ENCODE measurements around the gene PHLDB3.
A peak's percentile ranks its signal among the peaks of the same experiment; 100 is the strongest.

Gene PHLDB3

DNA sequence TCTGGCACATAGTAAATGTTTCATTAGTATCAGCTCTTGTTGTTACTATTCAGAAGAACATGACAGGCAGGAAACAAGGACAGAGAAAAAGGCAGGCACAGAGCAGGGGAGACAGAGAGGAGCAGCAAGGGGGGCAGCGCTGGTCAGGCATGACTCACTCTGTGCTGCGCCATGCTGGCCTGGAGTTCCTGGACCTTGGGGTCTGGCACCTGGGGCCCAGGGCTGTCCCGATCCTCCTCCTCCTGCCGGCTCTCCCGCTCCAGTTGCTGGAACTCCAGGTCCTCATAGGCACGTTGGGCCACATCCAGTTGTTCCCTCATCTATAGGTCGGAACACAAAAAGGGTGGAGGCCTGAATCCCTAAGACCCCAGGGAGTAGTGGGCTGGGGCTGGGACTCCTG, 7.6 kb downstream of the PHLDB3 start:
- no peak for DNase-seq

DNA sequence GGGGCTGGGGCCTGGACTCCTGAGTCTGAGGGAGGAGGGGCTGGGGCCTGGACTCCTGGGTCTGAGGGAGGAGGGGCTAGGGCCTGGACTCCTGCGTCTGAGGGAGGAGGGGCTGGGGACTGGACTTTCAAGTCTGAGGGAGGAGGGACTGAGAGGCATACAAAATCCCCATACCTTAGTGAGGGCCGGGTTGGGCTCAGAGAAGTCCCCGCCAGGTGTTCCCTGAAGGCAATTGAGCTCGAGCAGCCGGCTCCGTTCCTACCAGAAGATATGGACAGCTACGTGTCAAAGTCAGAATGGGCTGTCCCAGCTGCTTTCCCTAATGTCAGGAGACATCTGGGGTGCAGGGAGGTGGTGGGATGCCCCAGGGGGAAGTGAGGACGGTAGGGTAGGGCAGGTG, 9.5 kb downstream of the PHLDB3 start:
- DNase-seq = no peak

DNA sequence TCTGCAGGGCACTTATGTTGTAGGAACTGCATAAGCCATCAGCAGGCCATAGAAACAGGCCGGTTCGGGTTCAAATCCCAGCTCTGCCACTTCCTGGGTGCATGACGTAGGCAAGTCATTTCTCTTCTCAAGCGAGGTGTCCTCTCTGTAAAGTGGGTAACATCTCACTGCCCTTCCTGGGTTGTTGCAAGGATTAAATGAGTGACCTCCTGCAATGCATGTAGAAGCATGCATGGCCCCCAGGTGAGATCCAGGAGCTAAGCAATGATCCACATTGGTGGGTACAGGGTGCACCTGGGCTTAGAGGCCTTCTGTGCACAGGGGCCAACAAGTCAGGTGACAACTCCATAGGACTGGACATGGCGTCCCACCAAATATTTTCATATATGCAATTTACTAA, 13.8 kb downstream of the PHLDB3 start:
- no peak for DNase-seq

DNA sequence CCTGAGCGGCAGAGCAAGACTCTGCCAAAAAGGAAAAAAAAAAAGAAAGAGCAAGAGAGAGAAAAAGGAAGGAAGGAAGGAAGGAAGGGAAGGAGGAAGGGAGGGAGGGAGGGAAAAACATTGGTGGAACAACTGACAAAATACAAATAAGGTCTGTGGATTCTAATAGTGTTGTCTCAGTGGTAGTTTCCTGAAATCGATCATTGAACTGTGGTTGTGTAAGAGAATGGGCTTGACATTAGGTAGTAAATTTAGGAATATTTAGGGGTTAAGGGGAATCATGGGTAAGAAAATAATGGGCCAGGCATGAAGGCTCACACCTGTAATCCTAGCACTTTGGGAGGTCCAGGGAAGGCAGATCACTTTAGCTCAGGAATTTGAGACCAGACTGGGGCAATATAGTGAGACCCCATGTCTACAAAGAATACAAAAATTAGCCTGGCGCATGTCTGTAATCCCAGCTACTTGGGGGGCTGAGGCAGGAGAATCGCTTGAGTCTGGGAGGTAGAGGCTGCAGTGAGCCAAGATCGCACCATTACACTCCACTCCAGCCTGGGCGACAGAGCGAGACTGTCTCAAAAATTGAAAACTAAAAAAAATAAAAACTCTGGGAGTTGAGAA, 14.5 kb downstream of the PHLDB3 start:
- no peak for DNase-seq

DNA sequence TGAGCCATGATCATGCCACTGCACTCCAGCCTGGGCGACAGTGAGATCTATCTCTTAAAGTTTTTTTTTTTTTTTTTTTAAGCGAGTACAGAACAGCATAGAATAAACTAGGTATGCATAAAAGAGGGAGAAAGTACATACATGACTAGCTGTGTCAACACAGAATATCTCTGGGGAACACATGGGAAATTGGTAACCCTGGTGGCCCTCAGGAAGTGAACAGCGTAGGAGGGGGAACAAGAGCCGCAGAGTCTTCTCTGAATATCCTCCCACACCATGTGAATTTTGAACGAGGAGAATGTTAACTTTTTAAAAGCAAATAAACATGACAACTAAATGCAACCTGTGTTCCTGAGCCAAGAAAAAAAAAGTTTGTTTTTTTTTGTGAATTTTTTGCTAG, 15.2 kb downstream of the PHLDB3 start:
- DNase-seq = no peak

DNA sequence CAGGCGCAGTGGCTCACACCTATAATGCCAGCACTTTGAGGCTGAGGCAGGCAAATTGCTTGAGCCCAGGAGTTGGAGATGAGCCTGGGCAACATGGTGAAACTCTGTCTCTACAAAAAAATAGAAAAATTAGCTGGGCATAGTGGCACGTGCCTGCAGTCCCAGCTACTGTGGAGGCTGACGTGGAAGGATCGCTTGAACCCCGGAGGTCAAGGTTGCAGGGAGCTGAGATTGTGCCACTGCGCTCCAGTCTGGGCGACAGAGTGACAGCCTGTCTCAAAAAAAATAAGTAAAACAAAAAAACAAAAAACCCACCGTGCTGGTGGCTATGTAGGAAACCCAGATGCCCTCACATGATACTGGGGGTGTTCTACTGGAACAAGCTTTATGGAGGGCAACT, 16.4 kb downstream of the PHLDB3 start:
- no peak for DNase-seq

DNA sequence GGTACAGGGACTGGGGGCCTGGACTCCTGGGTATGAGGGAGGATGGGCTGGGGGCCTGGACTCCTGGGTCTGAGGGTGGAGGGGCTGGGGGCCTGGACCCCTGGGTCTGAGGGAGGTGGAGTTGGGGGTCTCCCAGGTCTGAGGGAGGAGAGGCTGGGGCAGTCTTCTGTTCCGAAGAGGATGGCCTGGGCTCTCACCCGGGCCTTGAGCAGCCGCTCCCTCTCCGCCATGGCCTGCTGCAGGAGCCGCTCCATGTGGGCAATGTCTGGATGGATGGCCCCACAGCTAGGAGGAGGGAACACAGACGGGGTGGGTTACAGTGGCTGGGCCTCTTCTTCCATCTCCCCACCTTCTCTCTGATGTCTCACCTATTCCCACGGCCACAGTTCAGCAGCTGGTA, 18.1 kb downstream of the PHLDB3 start:
- DNase-seq = no peak

DNA sequence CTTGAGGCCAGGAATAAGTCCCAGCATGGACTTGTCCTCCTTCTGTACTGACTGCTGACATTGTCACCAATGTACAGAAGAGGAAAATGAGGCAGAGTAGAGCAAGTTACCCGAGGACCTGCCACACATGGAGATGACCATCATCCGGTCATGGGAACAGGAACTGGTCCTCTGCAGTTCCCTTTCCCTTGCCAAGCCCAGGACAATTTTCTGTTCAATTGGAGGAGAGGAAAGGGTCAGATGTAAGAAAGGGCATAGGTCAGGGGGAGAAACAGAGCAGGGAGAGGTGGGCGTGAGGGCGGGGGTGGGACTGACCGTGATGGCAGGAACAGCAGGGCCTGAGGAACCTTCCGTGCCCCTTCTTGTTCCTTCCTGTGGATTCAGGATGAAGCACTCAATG, 18.6 kb downstream of the PHLDB3 start:
- no peak for DNase-seq

DNA sequence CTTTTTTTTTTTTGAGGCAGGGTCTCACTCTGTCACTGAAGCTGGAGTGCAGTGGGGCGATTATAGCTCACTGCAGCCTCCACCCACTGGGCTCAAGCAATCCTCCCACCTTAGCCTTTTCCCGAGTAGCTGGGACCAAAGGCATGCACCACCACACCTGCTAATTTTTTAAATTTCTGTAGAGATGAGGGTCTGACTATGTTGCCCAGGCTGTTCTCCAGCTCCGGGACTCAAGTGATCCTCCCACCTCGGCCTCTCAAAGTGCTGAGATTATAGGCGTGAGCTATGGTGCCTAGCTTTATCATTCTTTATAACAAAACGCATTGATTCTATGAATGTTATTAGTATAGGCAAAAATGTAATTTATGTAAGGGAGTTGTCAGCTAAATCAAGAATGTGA, 21.3 kb downstream of the PHLDB3 start:
- DNase-seq = no peak

DNA sequence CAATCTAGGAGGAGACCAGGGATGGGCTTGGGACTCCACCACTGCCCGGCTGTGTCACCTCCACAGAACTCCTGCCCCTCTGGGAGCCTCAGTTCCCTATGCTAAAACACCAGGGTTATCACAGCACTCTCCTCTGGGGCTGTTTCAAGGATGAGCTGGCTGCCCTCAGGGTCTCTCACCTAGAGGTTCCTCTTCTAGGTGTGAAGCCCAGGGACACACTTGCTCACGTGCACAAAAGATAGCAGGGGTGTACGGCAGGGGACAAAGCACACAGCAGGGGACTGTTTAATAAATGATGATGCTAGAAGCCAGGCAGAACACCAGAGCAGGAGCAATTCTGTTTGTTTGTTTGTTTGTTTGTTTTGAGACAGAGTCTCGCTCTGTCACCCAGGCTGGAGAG, 22.4 kb downstream of the PHLDB3 start:
- DNase-seq = no peak

DNA sequence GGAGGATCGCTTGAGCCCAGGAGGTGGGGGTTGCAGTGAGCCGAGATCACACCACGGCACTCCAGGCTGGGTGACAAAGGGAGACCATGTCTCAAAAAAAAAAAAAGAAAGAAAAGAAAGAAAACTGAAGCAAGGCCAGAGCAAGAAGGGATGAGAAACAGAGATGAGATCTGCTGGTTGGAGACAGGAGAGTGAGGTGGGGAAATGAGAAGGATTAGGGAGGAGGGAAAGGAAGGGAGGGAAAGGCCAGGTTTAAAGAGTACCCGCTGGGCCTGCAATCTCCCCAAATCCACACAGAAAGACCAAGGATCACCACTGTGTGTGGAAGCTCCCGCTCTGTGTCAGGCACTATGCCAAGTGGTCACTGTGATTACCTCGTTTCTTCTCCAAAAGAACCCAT, 22.8 kb downstream of the PHLDB3 start:
- DNase-seq = no peak

DNA sequence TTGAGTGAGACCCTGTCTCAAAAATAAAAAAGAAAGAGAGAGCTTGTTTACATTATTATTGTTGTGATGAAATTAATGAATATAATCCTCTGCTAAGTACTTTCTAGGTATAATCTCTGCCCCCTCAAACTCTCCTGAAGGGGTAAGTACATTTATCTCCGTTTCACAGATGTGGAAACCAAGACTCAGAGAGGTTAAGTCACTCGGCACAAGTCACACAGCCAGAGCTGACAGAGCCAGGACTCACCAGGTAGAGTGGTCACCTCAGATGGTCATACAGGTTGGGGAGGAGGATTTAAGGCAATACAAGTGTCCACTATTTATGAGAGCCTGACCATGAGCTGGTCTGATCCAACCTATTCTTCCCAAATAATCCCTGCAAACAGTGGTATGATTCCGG, 24.0 kb downstream of the PHLDB3 start:
- no peak for DNase-seq

DNA sequence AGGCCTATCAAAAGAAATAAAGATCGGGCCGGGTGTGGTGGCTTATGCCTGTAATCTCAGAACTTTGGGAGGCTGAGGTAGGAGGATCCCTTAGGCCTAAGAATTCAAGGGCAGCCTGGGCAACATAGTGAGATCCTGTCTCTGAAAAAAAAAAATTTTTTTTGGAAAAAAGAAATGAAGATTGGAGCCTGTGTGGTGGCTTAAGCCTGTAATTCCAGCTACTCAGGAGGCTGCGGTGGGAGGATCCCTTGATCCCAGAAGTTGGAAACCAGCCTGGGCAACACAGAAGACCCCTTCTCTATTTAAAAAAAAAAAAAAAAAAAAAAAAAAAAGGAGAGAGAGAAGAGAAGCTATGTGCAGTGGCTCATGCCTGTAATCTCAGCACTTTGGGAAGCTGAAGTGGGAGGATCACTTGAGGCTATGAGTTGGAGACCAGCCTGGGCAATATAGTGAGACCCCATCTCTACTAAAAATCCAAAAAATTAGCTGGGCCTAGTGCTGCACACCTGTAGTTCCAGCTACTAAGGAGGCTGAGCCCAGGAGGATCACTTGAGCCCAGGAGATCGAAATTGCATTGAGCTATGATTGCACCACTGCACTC, 24.5 kb downstream of the PHLDB3 start:
- no peak for DNase-seq

DNA sequence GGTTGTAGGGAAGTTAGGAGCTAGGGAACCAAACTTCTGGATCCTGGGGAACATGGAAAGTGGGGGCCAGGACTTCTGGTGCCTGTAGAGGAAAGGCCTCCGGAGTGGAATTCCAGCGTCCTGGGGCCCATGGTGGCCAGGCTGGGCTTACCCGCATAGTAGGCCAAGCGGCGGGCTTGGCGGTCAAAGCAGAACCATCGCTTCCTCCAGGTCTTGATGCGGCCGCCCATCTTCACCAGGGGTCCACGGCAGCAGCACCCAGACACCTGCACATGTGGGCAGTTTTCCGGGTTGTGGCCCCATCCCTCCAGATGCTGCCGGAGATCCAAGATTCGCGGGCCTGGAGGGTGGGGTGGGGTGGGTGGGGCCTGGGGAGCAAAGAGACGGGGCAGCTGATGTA, 25.3 kb downstream of the PHLDB3 start:
- no peak for DNase-seq

DNA sequence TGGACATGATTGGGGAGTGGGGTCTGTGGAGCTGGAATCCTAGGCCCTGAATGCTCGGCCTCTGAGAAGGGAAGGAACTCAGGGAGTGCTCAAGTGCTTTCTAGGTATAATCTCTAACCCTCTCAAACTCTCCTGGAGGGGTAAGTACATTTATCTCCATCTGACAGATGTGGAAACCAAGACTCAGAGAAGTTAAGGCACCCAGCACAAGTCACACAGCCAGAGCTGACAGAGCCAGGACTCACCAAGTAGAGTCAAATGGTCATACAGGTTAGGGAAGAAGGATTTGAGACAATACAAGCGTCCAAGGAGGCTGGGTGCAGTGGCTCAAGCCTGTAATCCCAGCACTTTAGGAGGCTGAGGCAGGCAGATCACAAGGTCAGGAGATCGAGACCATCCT, 26.2 kb downstream of the PHLDB3 start:
- no peak for DNase-seq

DNA sequence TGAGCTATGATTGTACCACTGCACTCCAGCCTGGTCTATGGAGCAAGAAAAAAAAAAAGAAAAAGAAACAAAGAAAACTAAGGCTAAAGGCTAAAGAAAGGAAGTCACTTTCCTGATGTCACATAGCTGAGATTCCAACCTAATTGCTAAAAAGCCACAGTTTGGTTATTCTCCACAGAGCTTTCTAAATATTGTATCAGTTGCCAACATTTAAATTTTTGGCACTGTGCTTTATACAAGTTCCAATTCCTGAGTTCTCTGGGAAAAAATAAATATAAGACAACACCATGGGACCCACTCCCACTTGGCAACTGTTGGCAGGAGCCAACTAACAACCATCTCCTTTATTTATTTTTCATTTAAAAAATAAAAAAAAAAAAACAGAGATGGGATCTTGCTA, 27.9 kb downstream of the PHLDB3 start:
- no peak for DNase-seq

DNA sequence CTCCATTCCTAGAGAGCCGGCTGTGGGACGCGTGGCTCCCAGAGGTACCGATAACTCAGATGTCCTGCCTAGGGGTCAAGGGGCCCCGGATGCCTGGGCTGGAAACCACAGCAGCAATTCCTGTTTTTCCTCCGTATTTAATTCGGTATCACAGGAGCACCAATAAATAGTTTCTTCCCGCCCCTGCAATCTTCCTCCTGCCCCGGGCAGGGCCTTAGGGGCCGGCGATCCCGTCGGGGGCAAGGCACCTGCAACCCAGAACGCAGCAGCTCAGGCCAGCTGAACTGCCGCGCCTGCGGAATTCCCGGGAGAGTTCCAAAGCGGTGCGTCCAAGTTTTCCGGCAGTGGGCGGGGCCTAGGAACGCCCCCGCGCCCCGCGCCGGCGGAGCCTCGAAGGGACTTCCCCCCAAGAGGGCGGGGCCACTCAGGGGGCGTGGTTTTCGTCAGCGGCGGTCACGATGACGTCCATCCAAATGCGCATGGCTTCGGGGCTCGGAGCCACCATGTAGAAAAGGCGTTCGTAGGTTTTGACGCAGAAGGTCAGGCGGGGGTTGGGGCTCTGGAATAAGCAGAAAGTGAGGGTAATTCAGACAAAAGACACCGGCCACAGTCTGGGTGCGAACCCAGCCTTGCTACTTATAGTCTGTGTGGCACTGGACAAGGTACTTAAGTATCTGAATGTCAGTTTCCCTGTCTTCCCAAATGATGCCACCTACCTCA, 29.4 kb downstream of the PHLDB3 start:
- DNase-seq = peak; percentile 98

DNA sequence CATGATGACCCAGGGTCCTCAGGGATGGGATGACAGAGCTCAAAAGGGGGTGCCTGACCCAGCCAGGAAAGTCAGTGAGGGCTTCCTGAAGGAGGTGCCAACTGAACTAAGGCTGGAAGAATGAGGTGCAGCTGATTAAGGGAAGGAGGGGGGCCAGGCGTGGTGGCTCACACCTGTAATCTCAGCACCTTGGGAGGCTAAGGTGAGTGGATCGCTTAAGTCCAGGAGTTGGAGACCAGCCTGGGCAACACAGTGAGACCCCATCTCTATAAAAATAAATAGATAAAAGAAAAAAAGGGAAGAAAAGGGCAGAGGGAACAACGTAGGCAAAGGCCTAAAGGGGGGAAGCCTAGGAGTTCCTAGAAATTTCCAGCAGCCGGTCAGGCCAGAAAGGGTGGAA, 30.1 kb downstream of the PHLDB3 start:
- no peak for DNase-seq

DNA sequence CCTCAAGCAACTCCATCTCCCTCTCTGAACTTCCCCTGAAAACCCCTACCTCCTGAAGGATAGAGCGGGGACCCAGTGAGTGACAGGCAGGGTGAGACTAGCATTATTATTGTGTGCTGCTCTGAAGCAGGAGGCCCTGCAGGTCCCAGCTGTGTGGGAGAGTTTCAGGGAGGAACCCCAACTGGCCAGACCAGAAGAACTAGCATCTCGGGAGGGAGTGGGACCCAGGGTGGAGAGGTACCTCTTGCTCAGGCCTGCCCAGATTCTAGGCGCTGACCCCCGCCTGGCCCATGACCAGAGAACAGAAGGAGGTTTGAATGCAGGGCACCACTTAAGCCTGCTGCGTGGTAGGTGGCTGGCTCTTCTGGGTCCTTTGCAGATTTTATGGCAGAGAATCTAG, 33.5 kb downstream of the PHLDB3 start:
- DNase-seq = no peak

DNA sequence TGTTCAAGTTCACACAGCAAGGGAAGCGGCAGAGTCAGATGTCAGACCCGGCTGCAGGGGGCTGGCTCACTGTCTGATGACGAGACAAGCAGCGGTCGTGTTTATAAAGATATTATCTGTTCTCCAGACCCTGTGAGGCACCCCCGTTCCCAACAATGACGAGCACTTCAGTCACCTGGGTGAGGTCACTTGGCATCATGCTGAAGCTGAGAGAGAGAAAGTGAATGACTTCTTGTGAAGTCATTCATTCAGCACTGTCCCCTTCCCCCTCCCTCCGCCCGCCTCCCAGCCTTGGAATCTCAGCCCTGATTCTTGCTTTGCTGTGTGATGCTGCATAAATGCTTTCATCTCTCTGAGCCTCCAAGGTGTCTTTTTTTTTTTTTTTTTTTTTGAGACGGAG, 34.3 kb downstream of the PHLDB3 start:
- peak; percentile 24 for DNase-seq

DNA sequence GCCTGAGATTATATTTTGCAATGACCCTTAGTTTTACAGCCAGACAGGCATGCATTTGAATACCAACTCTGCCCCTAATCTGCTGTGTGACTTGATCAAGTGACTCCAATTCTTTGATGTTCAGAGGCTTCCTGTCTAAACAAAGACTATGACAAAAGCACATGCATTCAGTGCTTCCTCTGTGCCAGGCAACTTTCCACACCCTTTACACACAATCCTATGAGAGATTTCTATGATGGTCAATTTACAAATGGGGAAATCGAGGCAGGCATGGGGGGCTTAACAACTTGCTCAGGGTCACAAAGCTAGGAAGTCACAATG, 35.4 kb downstream of the PHLDB3 start:
- no peak for DNase-seq

DNA sequence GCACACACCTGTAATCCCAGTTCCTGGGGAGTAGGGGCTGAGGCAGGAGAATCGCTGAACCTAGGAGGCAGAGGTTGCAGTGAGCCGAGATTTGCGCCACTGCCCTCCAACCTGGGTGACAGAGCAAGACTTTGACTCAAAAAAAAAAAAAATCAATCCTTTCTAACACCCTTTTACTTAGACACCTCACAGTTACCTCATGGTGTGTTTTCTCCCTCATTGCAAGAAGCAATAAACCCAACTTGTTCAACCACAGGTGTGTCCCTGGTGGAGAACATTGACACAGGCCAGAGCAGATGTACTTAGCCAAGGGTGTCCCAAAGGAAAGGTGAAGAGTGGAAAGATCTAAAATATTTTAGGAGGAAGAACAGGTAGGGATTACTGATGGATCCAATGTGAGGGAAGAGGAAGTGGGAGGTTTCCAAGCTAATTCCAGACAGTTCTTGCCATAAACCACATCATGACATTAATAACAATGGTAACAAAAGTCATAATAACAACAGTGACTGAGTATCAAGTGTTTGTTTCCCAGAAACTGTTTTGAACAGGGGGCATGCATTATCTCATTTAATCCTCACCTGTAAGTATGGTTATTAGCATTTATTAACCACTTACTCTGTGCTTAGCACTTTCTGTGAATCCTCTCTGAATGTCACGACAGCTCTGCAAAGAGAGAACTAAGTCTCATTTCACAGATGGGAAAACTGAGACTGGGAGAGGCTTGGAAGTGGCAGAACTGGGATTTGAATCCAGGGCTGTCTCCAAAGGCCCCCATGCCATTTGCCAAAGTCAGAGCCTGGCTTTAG, 36.0 kb downstream of the PHLDB3 start:
- no peak for DNase-seq

DNA sequence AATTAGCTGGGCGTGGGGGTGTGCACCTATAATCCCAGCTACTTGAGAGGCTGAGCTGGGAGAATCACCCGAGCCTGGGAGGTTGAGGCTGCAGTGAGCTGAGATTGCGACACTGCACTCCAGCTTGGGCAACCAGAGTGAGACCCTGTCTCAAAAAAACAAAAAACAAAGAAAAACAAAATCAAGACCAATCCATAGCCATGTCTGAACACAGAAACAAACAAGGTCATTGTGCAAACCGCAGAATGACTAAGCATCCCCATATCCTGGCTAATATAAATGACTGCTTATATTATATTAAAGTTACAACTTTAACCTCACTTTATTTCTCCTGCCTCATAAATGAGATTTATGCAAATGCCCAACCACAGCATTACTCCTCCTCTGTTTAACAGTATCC, 36.8 kb downstream of the PHLDB3 start:
- no peak for DNase-seq

DNA sequence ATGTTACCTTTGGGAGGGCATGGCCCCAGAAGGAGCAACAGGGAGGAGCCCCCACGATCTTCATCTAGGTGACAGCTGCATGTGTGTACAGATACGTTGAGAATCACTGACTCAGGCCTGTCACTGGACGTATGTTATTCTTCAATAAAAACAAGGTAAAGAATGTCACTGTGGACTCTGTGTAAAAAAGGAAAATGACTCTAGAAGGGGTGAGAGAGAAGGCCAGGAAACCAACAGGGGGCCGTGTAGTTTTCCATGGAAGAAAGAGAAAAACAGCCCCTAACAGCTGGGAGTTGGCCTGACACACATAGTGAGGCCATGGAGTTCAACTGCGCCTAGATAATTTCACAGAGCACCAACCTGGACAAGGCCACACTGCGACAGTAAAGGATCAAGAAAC, 37.3 kb downstream of the PHLDB3 start:
- DNase-seq = no peak
